AML-193 (cell line): ENCODE measurements around the gene WBP2NL.

ENCODE experiments used
- DNase-seq, 2 experiments: peaks; one replicate each; lab custom pipeline; 2025; lab: John Stamatoyannopoulos, UW

The WBP2NL gene

DNA sequence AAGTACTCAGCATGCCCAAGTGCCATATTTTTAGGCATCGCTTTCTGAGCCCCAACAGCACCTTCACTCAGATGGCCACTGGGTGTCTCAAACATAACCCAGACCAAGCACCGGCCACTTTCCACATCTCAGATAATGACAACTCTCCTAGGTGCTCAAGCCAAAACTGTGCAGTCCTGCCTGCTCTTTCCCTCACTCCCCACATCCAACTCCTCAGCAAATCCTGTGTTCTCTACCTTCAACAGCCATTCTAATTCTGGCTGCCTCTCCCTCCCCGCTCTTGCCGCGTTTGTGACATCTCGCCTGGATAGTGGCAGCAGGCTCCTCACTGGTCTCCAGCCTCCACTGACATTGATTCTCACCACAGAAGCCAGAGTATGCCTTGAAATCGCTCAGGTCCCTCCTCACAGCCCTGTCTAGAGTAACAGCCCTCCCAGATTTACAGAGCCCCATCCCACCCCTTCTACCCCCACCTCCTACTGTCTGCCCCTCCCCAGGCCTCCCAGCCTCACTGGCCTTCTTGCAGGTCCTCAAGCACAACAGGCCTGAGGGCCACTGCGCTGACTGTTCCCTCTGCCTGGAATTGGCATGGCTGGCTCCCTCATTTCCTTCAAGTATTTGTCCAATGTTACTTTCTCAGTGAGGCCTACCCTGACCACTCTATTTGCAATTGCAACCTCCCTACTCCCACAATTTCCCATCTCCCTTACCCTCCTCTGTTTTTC lies 74.2 kb downstream of the WBP2NL start:
- no peak for DNase-seq

DNA sequence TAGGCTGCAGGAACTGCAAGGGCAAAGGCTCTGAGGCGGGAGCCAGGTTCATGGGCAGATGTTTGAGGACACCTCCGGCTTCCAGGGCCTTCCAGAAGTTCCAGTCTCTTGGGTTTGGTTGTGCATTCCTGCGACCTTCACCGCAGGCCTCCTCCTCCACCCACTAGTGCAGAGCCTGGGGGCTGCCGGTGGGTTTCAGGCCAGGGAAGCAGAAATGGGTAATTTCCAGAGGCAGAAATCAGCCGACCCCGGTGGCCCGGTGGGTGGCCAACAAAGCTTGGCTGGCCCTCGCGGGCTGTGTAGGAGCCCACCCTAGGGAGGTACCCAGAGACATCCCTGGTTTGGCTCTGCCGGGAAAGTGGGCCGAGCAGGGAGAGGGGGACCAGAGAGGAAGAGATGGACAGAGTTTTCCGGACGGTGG lies 75.0 kb downstream of the WBP2NL start:
- no peak for DNase-seq

DNA sequence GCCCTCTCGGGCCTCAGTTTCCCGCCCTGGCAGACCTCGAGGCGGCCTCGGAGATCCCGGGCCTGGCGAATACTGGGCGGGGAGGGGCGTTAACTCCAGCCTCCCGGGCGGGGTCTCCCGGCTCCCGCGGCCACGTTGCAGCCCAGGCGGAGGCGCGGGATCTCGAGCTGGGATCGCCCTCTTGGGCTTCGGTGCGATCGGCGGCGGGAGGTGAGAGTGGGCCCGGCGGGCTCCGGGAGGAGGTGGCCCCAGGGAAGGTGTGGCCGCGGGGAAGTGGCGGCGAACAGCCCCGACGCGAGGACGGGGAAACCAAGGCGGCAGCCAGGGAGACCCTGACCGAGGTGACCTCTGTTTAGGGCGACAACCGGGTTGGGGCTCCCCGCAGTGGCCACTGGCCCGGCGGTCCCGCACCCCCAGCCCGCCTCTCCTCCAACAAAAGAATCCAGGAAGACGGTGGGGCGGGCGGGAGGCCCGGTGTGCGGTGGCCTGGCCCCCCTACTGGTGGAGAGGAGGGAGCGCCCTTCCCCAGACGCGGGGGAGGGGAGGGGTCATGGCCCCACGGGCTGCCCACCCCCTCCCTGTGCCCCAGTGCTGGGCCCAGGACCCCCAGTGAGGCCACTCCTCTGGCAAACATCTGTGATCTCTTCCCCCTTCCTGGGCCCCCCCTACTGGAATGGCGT lies 75.7 kb downstream of the WBP2NL start, which contains the start of gene PHETA2:
Gene PHETA2, plus strand, starts transcription at position 117 of the 680 bp plus-strand sequence. CDS start 3,046 bp downstream, outside the sequence.
- DNase-seq: no peak

DNA sequence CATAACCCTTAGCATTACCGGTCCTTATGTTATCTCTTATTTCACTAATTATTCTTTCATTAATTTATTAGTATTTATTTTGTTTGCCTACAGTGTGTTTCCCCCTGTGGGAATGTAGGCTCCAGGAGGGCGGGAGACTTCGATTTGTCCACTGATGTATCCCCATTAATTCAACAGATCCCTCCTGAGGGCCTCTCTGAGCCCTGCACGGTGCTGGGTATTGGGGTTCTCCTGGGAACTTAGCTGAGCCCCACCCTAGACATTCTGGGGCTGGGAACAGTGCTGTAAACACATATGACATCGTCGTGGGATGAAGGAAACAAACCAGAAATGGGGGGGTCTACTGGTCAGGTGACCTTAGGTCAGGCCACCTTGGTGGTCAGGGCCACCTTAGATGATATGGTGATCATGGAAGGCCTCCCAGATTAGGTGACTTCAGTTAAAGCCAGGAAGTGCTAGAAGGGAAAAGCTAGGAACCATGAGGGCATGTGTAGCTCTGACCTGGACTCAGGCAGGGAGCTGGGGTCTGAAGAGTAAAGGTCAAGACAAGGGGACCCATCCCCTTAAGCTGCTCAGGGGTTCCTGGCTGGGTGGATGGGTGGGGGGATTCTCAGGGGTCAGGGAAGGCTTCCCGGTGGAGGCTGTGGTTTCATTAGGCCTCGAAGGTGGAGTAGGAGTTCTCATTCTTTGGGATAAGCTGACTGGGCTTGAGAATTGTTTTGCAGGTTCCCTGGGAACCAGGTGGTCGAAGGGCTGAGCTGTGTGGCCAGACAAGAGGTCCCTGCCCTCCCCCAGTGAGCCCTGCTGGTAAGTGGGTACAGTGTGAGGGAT lies 76.5 kb downstream of the WBP2NL start:
- no peak for DNase-seq

DNA sequence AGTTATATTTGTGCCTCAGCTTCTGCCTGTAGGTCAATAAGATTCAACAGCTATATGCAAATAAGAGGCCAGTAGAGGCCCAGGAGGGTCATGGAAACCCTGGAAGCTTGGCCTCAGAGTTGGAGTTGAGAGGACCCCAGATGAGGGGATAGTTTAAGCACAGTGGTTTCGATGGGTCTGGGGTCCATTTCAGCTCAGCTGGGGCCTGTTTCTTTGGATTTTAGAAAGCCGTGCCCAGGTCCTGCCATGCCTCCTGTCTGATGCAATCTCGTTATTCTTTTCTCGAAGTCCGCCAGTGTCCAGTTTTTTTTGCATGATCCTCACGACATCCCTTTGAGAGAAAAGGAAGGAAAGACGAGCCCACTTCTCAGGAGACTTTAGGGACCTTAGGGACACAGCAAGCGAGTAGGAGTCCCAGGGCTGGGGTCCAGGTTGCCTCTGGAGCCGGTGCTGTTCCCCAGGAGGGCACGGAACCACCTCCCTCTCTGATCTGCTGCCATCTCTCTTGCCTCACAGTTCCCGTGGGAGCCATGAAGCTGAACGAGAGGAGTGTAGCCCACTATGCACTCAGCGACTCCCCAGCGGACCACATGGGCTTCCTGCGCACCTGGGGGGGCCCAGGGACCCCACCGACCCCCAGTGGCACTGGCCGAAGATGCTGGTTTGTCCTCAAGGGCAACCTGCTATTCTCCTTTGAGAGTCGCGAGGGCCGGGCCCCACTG lies 78.3 kb downstream of the WBP2NL start:
- DNase-seq: no peak

DNA sequence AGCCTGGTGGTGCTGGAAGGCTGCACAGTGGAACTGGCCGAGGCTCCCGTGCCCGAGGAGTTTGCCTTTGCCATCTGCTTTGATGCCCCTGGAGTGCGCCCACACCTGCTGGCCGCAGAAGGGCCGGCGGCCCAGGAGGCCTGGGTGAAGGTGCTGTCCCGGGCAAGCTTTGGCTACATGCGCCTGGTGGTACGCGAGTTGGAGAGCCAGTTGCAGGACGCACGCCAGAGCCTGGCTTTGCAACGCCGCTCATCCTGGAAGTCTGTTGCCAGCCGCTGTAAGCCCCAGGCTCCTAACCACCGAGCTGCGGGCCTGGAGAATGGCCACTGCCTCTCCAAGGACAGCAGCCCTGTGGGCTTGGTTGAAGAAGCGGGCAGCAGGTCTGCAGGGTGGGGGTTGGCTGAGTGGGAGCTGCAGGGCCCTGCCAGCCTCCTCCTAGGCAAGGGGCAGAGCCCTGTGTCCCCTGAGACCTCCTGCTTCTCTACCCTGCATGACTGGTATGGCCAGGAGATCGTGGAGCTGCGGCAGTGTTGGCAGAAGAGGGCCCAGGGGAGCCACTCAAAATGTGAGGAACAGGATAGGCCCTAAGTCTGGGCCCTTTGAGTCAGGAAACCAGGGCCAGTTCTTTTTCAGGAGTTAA lies 79.0 kb downstream of the WBP2NL start:
- no peak for DNase-seq
